ENCODE measurements around the gene ROBO1. TPM values are rescaled to one million over a fixed set of nuclear protein-coding genes. Genes with fewer than 3 reads are reported as not detected.

ROBO1 gene
- total RNA-seq, 1 experiment from 2014 or later, result 33.9 TPM

GRCh38 chr3:79012946-79013362 lies 754.8 kb downstream of the ROBO1 start:
- H3K27me3 Mint-ChIP-seq (ENCODE audit: unreplicated experiment), result no peaks in the 10 kb centered on the region
- no TSS peak for BruUV-seq (replicated peaks)
- no peak for DNase-seq
- CTCF ChIA-PET, result no interaction called here
- TF ChIP-seq CTCF (IDR thresholded peaks at IDR 0.05; ENCODE audit: unreplicated experiment), result no peak
- intact Hi-C loops (cut with micrococcal nuclease; ENCODE audit: unreplicated experiment), result no loop called here
- no peak overlapping the region for H3K4me3 Mint-ChIP-seq (ENCODE audit: low read depth, unreplicated experiment)
- H3K4me1 Mint-ChIP-seq (ENCODE audit: low read depth, unreplicated experiment), result peaks cover 6% of the 10 kb centered on the region
- H3K27ac Mint-ChIP-seq (ENCODE audit: unreplicated experiment), result no peak overlapping the region
- H3K9me3 Mint-ChIP-seq (ENCODE audit: low read depth, unreplicated experiment), result no peaks in the 10 kb centered on the region
- no peaks in the 10 kb centered on the region for H3K36me3 Mint-ChIP-seq (ENCODE audit: insufficient read depth, unreplicated experiment)

DNA sequence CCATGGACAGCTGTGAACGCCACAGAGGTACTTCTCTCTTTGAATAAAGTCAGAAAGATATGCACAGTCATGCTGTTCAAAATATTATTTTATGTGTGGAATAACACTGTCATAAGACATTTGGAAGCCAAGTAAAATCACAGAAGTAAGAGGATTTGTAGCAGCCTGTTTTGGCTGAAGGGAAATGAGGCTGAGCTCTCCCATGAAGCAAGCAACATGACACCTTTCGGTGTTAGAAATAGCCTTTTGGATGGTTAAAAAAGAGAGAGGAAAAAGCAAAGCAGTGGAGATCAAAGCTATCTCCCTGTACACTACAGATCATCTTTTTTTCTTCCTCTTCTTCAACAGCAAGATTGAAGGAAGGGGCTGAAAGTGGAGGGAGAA lies 755.3 kb downstream of the ROBO1 start:
- Mint-ChIP-seq H3K4me1 (ENCODE audit: low read depth, unreplicated experiment) (peaks cover 6% of the 10 kb centered on the region), H3K4me3 (ENCODE audit: low read depth, unreplicated experiment) (no peak overlapping the region), H3K27me3 (ENCODE audit: unreplicated experiment) (no peaks in the 10 kb centered on the region), H3K36me3 (ENCODE audit: insufficient read depth, unreplicated experiment) (no peaks in the 10 kb centered on the region), H3K27ac (ENCODE audit: unreplicated experiment) (no peak overlapping the region), H3K9me3 (ENCODE audit: low read depth, unreplicated experiment) (no peaks in the 10 kb centered on the region)
- TF ChIP-seq CTCF (IDR thresholded peaks at IDR 0.05; ENCODE audit: unreplicated experiment), result no peak
- no TSS peak for BruUV-seq (replicated peaks)
- CTCF ChIA-PET, result no interaction called here
- intact Hi-C loops (cut with micrococcal nuclease; ENCODE audit: unreplicated experiment), result no loop called here
- DNase-seq, result no peak

GRCh38 chr3:79011821-79012529 lies 755.8 kb downstream of the ROBO1 start:
- no peak for DNase-seq
- no peaks in the 10 kb centered on the region for H3K36me3 Mint-ChIP-seq (ENCODE audit: insufficient read depth, unreplicated experiment)
- H3K27ac Mint-ChIP-seq (ENCODE audit: unreplicated experiment), result no peak overlapping the region
- intact Hi-C loops (cut with micrococcal nuclease; ENCODE audit: unreplicated experiment), result no loop called here
- CTCF ChIA-PET, result no interaction called here
- peaks cover 6% of the 10 kb centered on the region for H3K4me1 Mint-ChIP-seq (ENCODE audit: low read depth, unreplicated experiment)
- H3K9me3 Mint-ChIP-seq (ENCODE audit: low read depth, unreplicated experiment), result no peaks in the 10 kb centered on the region
- no peak overlapping the region for H3K4me3 Mint-ChIP-seq (ENCODE audit: low read depth, unreplicated experiment)
- BruUV-seq (replicated peaks), result no TSS peak
- TF ChIP-seq CTCF (IDR thresholded peaks at IDR 0.05; ENCODE audit: unreplicated experiment), result no peak
- no peaks in the 10 kb centered on the region for H3K27me3 Mint-ChIP-seq (ENCODE audit: unreplicated experiment)

GRCh38 chr3:79009861-79010260 lies 757.9 kb downstream of the ROBO1 start:
- Mint-ChIP-seq H3K27ac (ENCODE audit: unreplicated experiment) (no peak overlapping the region), H3K4me1 (ENCODE audit: low read depth, unreplicated experiment) (peaks cover 12% of the 10 kb centered on the region), H3K9me3 (ENCODE audit: low read depth, unreplicated experiment) (no peaks in the 10 kb centered on the region), H3K36me3 (ENCODE audit: insufficient read depth, unreplicated experiment) (no peaks in the 10 kb centered on the region), H3K4me3 (ENCODE audit: low read depth, unreplicated experiment) (no peak overlapping the region), H3K27me3 (ENCODE audit: unreplicated experiment) (no peaks in the 10 kb centered on the region)
- no peak for DNase-seq
- no TSS peak for BruUV-seq (replicated peaks)
- intact Hi-C loops (cut with micrococcal nuclease; ENCODE audit: unreplicated experiment), result no loop called here
- CTCF ChIA-PET, result interaction anchor here (1.0 kb wide), 1 partner anchor 18 kb away, joined by 3 read pairs; no protein-coding TSS in a partner anchor
- no peak for TF ChIP-seq CTCF (IDR thresholded peaks at IDR 0.05; ENCODE audit: unreplicated experiment)
